RWPE2 (cell line): Measurements from ENCODE around the gene TMEM178B.

ENCODE experiments used
- ATAC-seq: fragments of 200-7000 bp; cut with Tn5 transposase; 3 replicates; pipeline ENCODE4 v1.9.1; 2021; ENCODE audit warnings: low read depth
- DNase-seq: peaks from one replicate; pipeline ENCODE4 v3.0.0-alpha.2; 2020; ENCODE audit warnings: low spot score
- H3K27ac ChIP-seq: fragments of 450-650 bp; 2 replicates; pipeline ENCODE4 v1.5.1; 2017; ENCODE audit warnings: mild to moderate bottlenecking; ENCODE audit not compliant: poor library complexity, severe bottlenecking
- H3K27me3 ChIP-seq: fragments of 250-450 bp; sonication (Bioruptor Pico); 2 replicates; pipeline ENCODE4 v1.5.1; 2021; ENCODE audit warnings: mild to moderate bottlenecking, moderate library complexity; ENCODE audit not compliant: insufficient read depth, poor library complexity, severe bottlenecking
- H3K36me3 ChIP-seq: fragments of 250-450 bp; sonication (Bioruptor Pico); 2 replicates; pipeline ENCODE4 v1.5.1; 2020; ENCODE audit warnings: low read depth, mild to moderate bottlenecking, moderate library complexity
- H3K4me1 ChIP-seq: fragments of 250-450 bp; sonication (Bioruptor Pico); 2 replicates; pipeline ENCODE4 v1.5.1; 2021; ENCODE audit warnings: mild to moderate bottlenecking, moderate library complexity; ENCODE audit not compliant: insufficient read depth, poor library complexity, severe bottlenecking
- H3K4me3 ChIP-seq: fragments of 250-450 bp; sonication (Bioruptor Pico); 2 replicates; pipeline ENCODE4 v1.5.1; 2021; ENCODE audit warnings: mild to moderate bottlenecking, moderate library complexity; ENCODE audit not compliant: severe bottlenecking
- H3K9me3 ChIP-seq: fragments of 250-450 bp; sonication (Bioruptor Pico); 2 replicates; pipeline ENCODE4 v1.5.1; 2021; ENCODE audit warnings: mild to moderate bottlenecking, moderate library complexity; ENCODE audit not compliant: severe bottlenecking
- TF ChIP-seq, protein P1 (sequence below): fragments of 450-650 bp; IDR thresholded peaks from one replicate; pipeline ENCODE4 v1.5.1; 2017; ENCODE audit warnings: mild to moderate bottlenecking, moderate library complexity; ENCODE audit not compliant: poor library complexity, severe bottlenecking

TMEM178B gene

GRCh38 chr7:141290973-141291372 is 217.1 kb downstream of the TMEM178B start:
- Histone ChIP-seq H3K4me3 (no peak overlapping the region), H3K9me3 (no peaks in the 10 kb centered on the region), H3K27ac (no peak overlapping the region), H3K27me3 (no peaks in the 10 kb centered on the region), H3K36me3 (no peaks in the 10 kb centered on the region), H3K4me1 (no peaks in the 10 kb centered on the region)
- DNase-seq (no peak), ATAC-seq (no peak)
- TF ChIP-seq, protein P1, sequence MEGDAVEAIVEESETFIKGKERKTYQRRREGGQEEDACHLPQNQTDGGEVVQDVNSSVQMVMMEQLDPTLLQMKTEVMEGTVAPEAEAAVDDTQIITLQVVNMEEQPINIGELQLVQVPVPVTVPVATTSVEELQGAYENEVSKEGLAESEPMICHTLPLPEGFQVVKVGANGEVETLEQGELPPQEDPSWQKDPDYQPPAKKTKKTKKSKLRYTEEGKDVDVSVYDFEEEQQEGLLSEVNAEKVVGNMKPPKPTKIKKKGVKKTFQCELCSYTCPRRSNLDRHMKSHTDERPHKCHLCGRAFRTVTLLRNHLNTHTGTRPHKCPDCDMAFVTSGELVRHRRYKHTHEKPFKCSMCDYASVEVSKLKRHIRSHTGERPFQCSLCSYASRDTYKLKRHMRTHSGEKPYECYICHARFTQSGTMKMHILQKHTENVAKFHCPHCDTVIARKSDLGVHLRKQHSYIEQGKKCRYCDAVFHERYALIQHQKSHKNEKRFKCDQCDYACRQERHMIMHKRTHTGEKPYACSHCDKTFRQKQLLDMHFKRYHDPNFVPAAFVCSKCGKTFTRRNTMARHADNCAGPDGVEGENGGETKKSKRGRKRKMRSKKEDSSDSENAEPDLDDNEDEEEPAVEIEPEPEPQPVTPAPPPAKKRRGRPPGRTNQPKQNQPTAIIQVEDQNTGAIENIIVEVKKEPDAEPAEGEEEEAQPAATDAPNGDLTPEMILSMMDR: no peak

DNA sequence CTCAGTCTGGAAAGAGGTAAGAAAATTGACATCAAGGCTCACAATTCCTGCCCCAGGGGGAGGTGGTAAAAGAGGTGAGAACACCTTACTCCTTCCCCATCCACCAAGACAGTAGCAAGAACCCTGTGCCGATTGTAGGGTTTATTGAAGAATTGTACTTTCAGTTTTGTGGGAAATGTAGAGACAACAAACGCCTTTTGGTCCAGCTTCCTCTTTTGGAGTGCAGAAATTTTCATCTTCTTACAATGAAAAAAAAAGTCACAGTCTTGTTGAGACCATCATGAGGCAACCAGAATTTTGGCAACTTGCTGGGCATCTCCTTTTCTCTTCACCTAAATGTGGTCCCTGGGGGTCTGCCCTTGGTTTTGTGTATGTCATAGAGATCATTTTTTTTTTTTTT is 217.7 kb downstream of the TMEM178B start:
- TF ChIP-seq, protein P1: no peak
- H3K27me3 ChIP-seq: no peaks in the 10 kb centered on the region
- H3K9me3 ChIP-seq: no peaks in the 10 kb centered on the region
- DNase-seq: no peak
- H3K4me1 ChIP-seq: no peaks in the 10 kb centered on the region
- H3K27ac ChIP-seq: no peak overlapping the region
- no peak for ATAC-seq
- H3K36me3 ChIP-seq: no peaks in the 10 kb centered on the region
- H3K4me3 ChIP-seq: no peak overlapping the region

- no peak for DNase-seq
- Histone ChIP-seq H3K4me3 (no peak overlapping the region), H3K4me1 (no peaks in the 10 kb centered on the region), H3K9me3 (no peaks in the 10 kb centered on the region), H3K36me3 (no peaks in the 10 kb centered on the region), H3K27me3 (no peaks in the 10 kb centered on the region), H3K27ac (no peak overlapping the region)
- TF ChIP-seq, protein P1: no peak
- no peak for ATAC-seq
Measured at GRCh38 chr7:141294143-141294829, 220.4 kb downstream of the TMEM178B start.

GRCh38 chr7:141295367-141295895 is 221.6 kb downstream of the TMEM178B start:
- H3K36me3 ChIP-seq: no peaks in the 10 kb centered on the region
- no peaks in the 10 kb centered on the region for H3K4me1 ChIP-seq
- DNase-seq (no peak), ATAC-seq (no peak)
- no peak overlapping the region for H3K4me3 ChIP-seq
- TF ChIP-seq, protein P1: no peak
- H3K27me3 ChIP-seq: no peaks in the 10 kb centered on the region
- no peak overlapping the region for H3K27ac ChIP-seq
- no peaks in the 10 kb centered on the region for H3K9me3 ChIP-seq

DNA sequence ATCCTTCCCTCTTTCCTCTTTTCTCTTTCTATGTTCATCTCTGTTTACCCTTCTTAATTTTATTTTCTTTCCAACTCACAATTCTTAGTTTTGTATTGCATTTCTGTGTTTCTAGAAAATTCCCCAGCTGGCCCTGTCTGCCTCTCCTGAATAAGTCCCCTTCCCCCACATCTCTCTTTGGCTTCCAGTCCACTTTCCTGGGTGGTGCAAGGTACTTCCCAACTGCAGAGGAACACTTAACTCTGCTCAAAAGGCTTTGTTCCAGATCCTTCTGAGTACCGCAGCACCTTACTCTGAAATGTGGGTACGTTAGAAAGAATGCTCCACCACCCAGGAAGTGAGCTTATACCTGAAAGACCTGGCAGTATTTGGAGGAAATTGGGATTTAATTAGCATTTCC is 227.0 kb downstream of the TMEM178B start:
- no peak for ATAC-seq
- H3K4me3 ChIP-seq: no peak overlapping the region
- no peaks in the 10 kb centered on the region for H3K9me3 ChIP-seq
- no peak overlapping the region for H3K27ac ChIP-seq
- no peaks in the 10 kb centered on the region for H3K4me1 ChIP-seq
- H3K27me3 ChIP-seq: no peaks in the 10 kb centered on the region
- H3K36me3 ChIP-seq: no peaks in the 10 kb centered on the region
- DNase-seq: no peak
- TF ChIP-seq, protein P1: no peak
